IMR-90 (cell line): ENCODE data around the gene ATP23. TPM values are rescaled to one million over a fixed set of nuclear protein-coding genes. Genes with fewer than 3 reads are reported as not detected.
A peak's percentile ranks its signal among the peaks of the same experiment; 100 is the strongest.

Source experiments
- ATAC-seq: fragments of 200-7000 bp; cut with Tn5 transposase; 2 replicates; pipeline ENCODE4 v1.9.1; 2020; ENCODE audit warnings: low read depth, mild to moderate bottlenecking, moderate library complexity
- BruUV-seq: library from RNA; stranded (reverse); fragments of 400-500 nt; replicated peaks from 2 replicates; lab custom pipeline; 2021; lab: Mats Ljungman, UMichigan
- CTCF ChIA-PET: fragments of 300-600 bp; formaldehyde crosslinking; extraction: SDS; loops from one replicate; lab custom pipeline; 2021; ENCODE audit warnings: antibody characterized with exemption; lab: Yijun Ruan, JAX
- POLR2A ChIA-PET: fragments of 300-600 bp; sonication (Branson Sonifier 250); formaldehyde crosslinking; loops from one replicate; lab custom pipeline; 2022; ENCODE audit warnings: antibody characterized with exemption; ENCODE audit not compliant: unreplicated experiment; lab: Charles Lee
- DNase-seq: peaks from one replicate; pipeline ENCODE4 v3.0.0; 2013
- H2AFZ ChIP-seq: replicated peaks from 2 replicates; pipeline ENCODE3; 2013; ENCODE audit warnings: low read length, mild to moderate bottlenecking; ENCODE audit not compliant: poor library complexity
- H2AK5ac ChIP-seq: 2 replicates; pipeline ENCODE4 v1.6.1; 2013; ENCODE audit warnings: low read depth, low read length, inconsistent platforms
- H2AK9ac ChIP-seq: replicated peaks from 2 replicates; pipeline ENCODE3; 2013; ENCODE audit warnings: mild to moderate bottlenecking, low read depth, low read length, moderate library complexity; ENCODE audit not compliant: poor library complexity
- H2BK120ac ChIP-seq: 2 replicates; pipeline ENCODE4 v1.6.1; 2013; ENCODE audit warnings: low read depth, low read length, inconsistent platforms
- H2BK15ac ChIP-seq: 3 replicates; pipeline ENCODE4 v1.6.1; 2013; ENCODE audit warnings: low read depth, low read length, inconsistent platforms
- H2BK20ac ChIP-seq: 2 replicates; pipeline ENCODE4 v1.6.1; 2013; ENCODE audit warnings: low read depth, mild to moderate bottlenecking, inconsistent platforms, low read length, moderate library complexity
- H2BK5ac ChIP-seq: 2 replicates; pipeline ENCODE4 v1.6.1; 2013; ENCODE audit warnings: mild to moderate bottlenecking, low read depth, low read length, inconsistent platforms; ENCODE audit not compliant: poor library complexity, severe bottlenecking
- H3K14ac ChIP-seq: replicated peaks from 2 replicates; pipeline ENCODE4 v1.6.1; 2013; ENCODE audit warnings: low read depth, low read length, inconsistent platforms
- H3K18ac ChIP-seq: 2 replicates; pipeline ENCODE4 v1.6.1; 2013; ENCODE audit warnings: low read depth, low read length, control low read depth
- H3K23ac ChIP-seq: 2 replicates; pipeline ENCODE4 v1.6.1; 2013; ENCODE audit warnings: low read depth, low read length, inconsistent platforms
- H3K27ac ChIP-seq: 2 replicates; pipeline ENCODE4 v1.5.1; 2013; ENCODE audit warnings: mild to moderate bottlenecking, control low read depth, low read length; ENCODE audit not compliant: insufficient read depth
- H3K27me3 ChIP-seq: 2 replicates; pipeline ENCODE4 v1.6.1; 2013; ENCODE audit warnings: low read length; ENCODE audit not compliant: control insufficient read depth, insufficient read depth
- H3K36me3 ChIP-seq: 2 replicates; pipeline ENCODE4 v1.6.1; 2013; ENCODE audit warnings: low read length, mixed read lengths; ENCODE audit not compliant: control insufficient read depth, insufficient read depth
- H3K4ac ChIP-seq: 2 replicates; pipeline ENCODE4 v1.6.1; 2013; ENCODE audit warnings: low read depth, low read length, inconsistent platforms
- H3K4me1 ChIP-seq: 2 replicates; pipeline ENCODE4 v1.6.1; 2013; ENCODE audit warnings: low read length, mixed read lengths; ENCODE audit not compliant: control insufficient read depth, insufficient read depth
- H3K4me2 ChIP-seq: 2 replicates; pipeline ENCODE4 v1.6.1; 2013; ENCODE audit warnings: low read depth, mild to moderate bottlenecking, control low read depth, low read length, moderate library complexity
- H3K4me3 ChIP-seq: 2 replicates; pipeline ENCODE4 v1.5.1; 2013; ENCODE audit warnings: low read depth, mild to moderate bottlenecking, control low read depth, low read length, moderate library complexity; ENCODE audit not compliant: insufficient read depth
- H3K56ac ChIP-seq: 2 replicates; pipeline ENCODE4 v1.6.1; 2013; ENCODE audit warnings: low read length, inconsistent platforms; ENCODE audit not compliant: insufficient read depth; ENCODE audit errors: extremely low read depth
- H3K79me1 ChIP-seq, 2 experiments: 2 replicates each; pipeline ENCODE4 v1.6.1; 2013; ENCODE audit warnings: low read length in 2 of 2, inconsistent platforms in 1 of 2, low read depth in 1 of 2
- H3K9ac ChIP-seq: 2 replicates; pipeline ENCODE4 v1.6.1; 2013; ENCODE audit warnings: low read depth, low read length, control low read depth
- H3K9me1 ChIP-seq: 2 replicates; pipeline ENCODE4 v1.6.1; 2013; ENCODE audit warnings: low read length, inconsistent platforms; ENCODE audit not compliant: insufficient read depth
- H3K9me3 ChIP-seq: 2 replicates; pipeline ENCODE4 v1.6.1; 2013; ENCODE audit warnings: low read length; ENCODE audit not compliant: control insufficient read depth, insufficient read depth
- H4K20me1 ChIP-seq: 2 replicates; pipeline ENCODE4 v1.6.1; 2013; ENCODE audit warnings: low read length, inconsistent platforms; ENCODE audit not compliant: insufficient read depth
- H4K5ac ChIP-seq: 2 replicates; pipeline ENCODE4 v1.6.1; 2013; ENCODE audit warnings: mild to moderate bottlenecking, low read depth, low read length, control low read depth
- H4K8ac ChIP-seq, 2 experiments: 2 replicates each; pipeline ENCODE4 v1.6.1; 2013; ENCODE audit warnings: low read depth in 2 of 2, low read length in 2 of 2, control low read depth in 1 of 2, inconsistent platforms in 1 of 2
- H4K91ac ChIP-seq: 2 replicates; pipeline ENCODE4 v1.6.1; 2013; ENCODE audit warnings: low read depth, low read length, inconsistent platforms; ENCODE audit not compliant: insufficient read depth
- BHLHE40 ChIP-seq: fragments of 150-350 bp; IDR thresholded peaks from 2 replicates; pipeline ENCODE4 v1.6.1; 2016; ENCODE audit warnings: mild to moderate bottlenecking, low read depth, low read length
- CEBPB ChIP-seq: IDR thresholded peaks from 2 replicates; pipeline ENCODE4 v1.6.1; 2012; ENCODE audit warnings: low read depth, low read length, improper control_type of control experiment
- CHD1 ChIP-seq: IDR thresholded peaks from 2 replicates; pipeline ENCODE4 v1.6.1; 2012; ENCODE audit warnings: low read depth, low read length, improper control_type of control experiment
- FOS ChIP-seq: fragments of 150-350 bp; IDR thresholded peaks from 2 replicates; pipeline ENCODE4 v1.6.1; 2016; ENCODE audit warnings: low read depth, low read length
- MAFK ChIP-seq: IDR thresholded peaks from 2 replicates; pipeline ENCODE4 v1.6.1; 2012; ENCODE audit warnings: low read depth, low read length, improper control_type of control experiment
- MAZ ChIP-seq: IDR thresholded peaks from 2 replicates; pipeline ENCODE4 v1.6.1; 2012; ENCODE audit warnings: low read depth, mild to moderate bottlenecking, low read length, improper control_type of control experiment, moderate library complexity, borderline replicate concordance
- MXI1 ChIP-seq: IDR thresholded peaks from 2 replicates; pipeline ENCODE4 v1.6.1; 2012; ENCODE audit warnings: low read depth, mild to moderate bottlenecking, low read length, moderate library complexity, borderline replicate concordance
- NFE2L2 ChIP-seq: fragments of 150-350 bp; IDR thresholded peaks from 2 replicates; pipeline ENCODE4 v1.6.1; 2016; ENCODE audit warnings: low read depth, mild to moderate bottlenecking, low read length
- RAD21 ChIP-seq: IDR thresholded peaks from 2 replicates; pipeline ENCODE4 v1.6.1; 2012; ENCODE audit warnings: low read length, improper control_type of control experiment
- SMC3 ChIP-seq: fragments of 150-350 bp; IDR thresholded peaks from 2 replicates; pipeline ENCODE4 v1.6.1; 2016; ENCODE audit warnings: low read depth, mild to moderate bottlenecking, antibody characterized with exemption, low read length, moderate library complexity
- WGBS, 2 experiments: methylation state at CpG; one replicate each; pipeline versions ENCODE4 v1.1.5 to v1.1.7; 2013; ENCODE audit warnings: missing lambda C conversion rate in 2 of 2; ENCODE audit not compliant: insufficient read length in 1 of 2; ENCODE audit errors: extremely low coverage in 2 of 2; 5-methylcytosine and 5-hydroxymethylcytosine counted together
- dilution Hi-C: fragments of 300-500 bp; cut with HindIII; formaldehyde crosslinking; loops from one replicate; pipeline ENCODE4 v1.14.3; 2018; ENCODE audit warnings: low sequenced_read_pairs; ENCODE audit not compliant: unreplicated experiment
- in situ Hi-C: fragments of 300-500 bp; cut with MboI; formaldehyde crosslinking; loops from 3 replicates; pipeline ENCODE4 v1.14.3; 2019; ENCODE audit warnings: low sequenced_read_pairs, inconsistent platforms, mixed read lengths
- intact Hi-C: fragments of 100-400 bp; cut with micrococcal nuclease; formaldehyde crosslinking; loops from 2 replicates; pipeline ENCODE4 v1.10.0; 2022
- polyA plus RNA-seq, 3 experiments: library from polyadenylated mRNA; depleted of rRNA; stranded (reverse); fragments of >200 nt; gene quantifications; 2 replicates each; pipeline ENCODE4 v1.2.3, GENCODE V29; 2012; ENCODE audit warnings: low replicate concordance in 1 of 3
- total RNA-seq: library from RNA; depleted of rRNA; stranded (reverse); fragments of >200 nt; gene quantifications from 2 replicates; pipeline ENCODE4 v1.2.3, GENCODE V29; 2012
- TF ChIP-seq, protein P1 (sequence below): fragments of 150-350 bp; IDR thresholded peaks from 2 replicates; pipeline ENCODE4 v1.6.1; 2016; ENCODE audit warnings: low read depth, mild to moderate bottlenecking, low read length, moderate library complexity, borderline replicate concordance
- TF ChIP-seq, protein P2 (sequence below): conservative IDR thresholded peaks from 2 replicates; pipeline ENCODE4 v1.5.1; 2012; ENCODE audit warnings: mild to moderate bottlenecking, low read depth, low read length, improper control_type of control experiment

The ATP23 gene
- total and polyA plus RNA-seq, 2 of the 4 experiments (the other 2 are of a cell fraction) = 6.4 to 7.2 TPM

DNA sequence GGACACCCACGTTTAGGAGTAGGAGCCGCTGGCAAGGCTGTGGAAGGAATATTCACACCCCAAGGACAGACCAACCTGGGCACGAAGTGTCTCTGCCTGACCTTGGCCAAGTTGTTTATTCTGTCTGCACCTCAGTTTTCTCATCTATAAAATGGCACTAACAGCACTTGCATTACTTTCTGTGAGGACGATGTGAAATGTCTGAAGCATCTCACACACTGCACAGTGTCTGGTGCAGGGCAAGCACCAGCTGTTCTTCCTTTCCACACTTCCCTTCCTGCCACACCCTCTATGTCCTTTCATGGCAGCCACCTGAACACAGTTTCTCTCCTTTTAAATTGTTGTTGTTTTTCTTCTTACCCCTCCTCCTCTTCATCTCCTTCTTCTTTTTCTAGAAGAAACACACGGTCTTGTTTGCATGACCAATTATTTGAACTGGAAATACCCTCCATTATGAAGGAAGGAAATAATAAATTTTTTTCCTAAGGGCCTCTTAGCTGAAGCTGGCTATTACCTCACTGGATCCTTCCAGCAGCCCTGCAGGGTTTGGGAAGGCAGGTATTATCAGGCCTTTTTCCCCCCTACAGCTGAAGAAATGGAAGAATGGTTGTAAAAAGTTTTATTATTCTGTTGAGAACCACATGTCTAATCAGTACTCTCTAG is 42.9 kb upstream of the ATP23 start:
- dilution Hi-C loops = no loop called here
- H3K4me2 ChIP-seq = peak overlapping the region; percentile 28; the same call in 1 of the 2 replicates
- peak overlapping the region; percentile 73 for H2BK20ac ChIP-seq
- BruUV-seq = no TSS peak
- H3K4me1 ChIP-seq = peaks cover 48% of the 10 kb centered on the region
- H2AFZ ChIP-seq = peak overlapping the region; percentile 70
- H2AK9ac ChIP-seq = peak overlapping the region; percentile 76
- peak overlapping the region; percentile 22 for H2BK5ac ChIP-seq
- no peak overlapping the region for H3K56ac ChIP-seq
- peak overlapping the region; percentile 97; the same call in 1 of the 2 replicates for H3K27ac ChIP-seq
- H4K91ac ChIP-seq = peak overlapping the region; percentile 57
- DNase-seq (peak; percentile 5), ATAC-seq (no peak)
- intact Hi-C loops = no loop called here
- H4K8ac ChIP-seq = peak overlapping the region in 1 of 2 experiments; percentile 75; a peak in 2 of 4 replicates
- peaks cover 19 to 40% of the 10 kb centered on the region in 2 experiments for H3K79me1 ChIP-seq
- H3K4ac ChIP-seq = peak overlapping the region; percentile 81
- H3K4me3 ChIP-seq = no peak overlapping the region
- peak overlapping the region; percentile 86 for H3K18ac ChIP-seq
- peak overlapping the region; percentile 3; the same call in 1 of the 2 replicates for H3K9ac ChIP-seq
- ChIA-PET POLR2A (no interaction called here), CTCF (interaction anchor here (1.0 to 1.6 kb wide), 2 partner anchors 54 to 95 kb away, joined by 3 read pairs; no protein-coding TSS in a partner anchor)
- peak overlapping the region; percentile 42; the same call in 1 of the 2 replicates for H4K5ac ChIP-seq
- no peaks in the 10 kb centered on the region for H3K9me3 ChIP-seq
- no peaks in the 10 kb centered on the region for H3K36me3 ChIP-seq
- peak overlapping the region; percentile 93; the same call in 1 of the 2 replicates for H2AK5ac ChIP-seq
- peak overlapping the region; percentile 77 for H2BK120ac ChIP-seq
- no peaks in the 10 kb centered on the region for H3K27me3 ChIP-seq
- TF ChIP-seq RAD21 (no peak), MAZ (no peak), CHD1 (no peak), MXI1 (no peak), CEBPB (no peak), FOS (no peak), SMC3 (no peak), BHLHE40 (no peak), NFE2L2 (no peak), MAFK (no peak)
- TF ChIP-seq, protein P1, sequence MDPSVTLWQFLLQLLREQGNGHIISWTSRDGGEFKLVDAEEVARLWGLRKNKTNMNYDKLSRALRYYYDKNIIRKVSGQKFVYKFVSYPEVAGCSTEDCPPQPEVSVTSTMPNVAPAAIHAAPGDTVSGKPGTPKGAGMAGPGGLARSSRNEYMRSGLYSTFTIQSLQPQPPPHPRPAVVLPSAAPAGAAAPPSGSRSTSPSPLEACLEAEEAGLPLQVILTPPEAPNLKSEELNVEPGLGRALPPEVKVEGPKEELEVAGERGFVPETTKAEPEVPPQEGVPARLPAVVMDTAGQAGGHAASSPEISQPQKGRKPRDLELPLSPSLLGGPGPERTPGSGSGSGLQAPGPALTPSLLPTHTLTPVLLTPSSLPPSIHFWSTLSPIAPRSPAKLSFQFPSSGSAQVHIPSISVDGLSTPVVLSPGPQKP = no peak
- TF ChIP-seq, protein P2, sequence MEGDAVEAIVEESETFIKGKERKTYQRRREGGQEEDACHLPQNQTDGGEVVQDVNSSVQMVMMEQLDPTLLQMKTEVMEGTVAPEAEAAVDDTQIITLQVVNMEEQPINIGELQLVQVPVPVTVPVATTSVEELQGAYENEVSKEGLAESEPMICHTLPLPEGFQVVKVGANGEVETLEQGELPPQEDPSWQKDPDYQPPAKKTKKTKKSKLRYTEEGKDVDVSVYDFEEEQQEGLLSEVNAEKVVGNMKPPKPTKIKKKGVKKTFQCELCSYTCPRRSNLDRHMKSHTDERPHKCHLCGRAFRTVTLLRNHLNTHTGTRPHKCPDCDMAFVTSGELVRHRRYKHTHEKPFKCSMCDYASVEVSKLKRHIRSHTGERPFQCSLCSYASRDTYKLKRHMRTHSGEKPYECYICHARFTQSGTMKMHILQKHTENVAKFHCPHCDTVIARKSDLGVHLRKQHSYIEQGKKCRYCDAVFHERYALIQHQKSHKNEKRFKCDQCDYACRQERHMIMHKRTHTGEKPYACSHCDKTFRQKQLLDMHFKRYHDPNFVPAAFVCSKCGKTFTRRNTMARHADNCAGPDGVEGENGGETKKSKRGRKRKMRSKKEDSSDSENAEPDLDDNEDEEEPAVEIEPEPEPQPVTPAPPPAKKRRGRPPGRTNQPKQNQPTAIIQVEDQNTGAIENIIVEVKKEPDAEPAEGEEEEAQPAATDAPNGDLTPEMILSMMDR = no peak
- peaks cover 27% of the 10 kb centered on the region for H3K9me1 ChIP-seq
- peak overlapping the region; percentile 70 for H3K23ac ChIP-seq
- no CpG with 5 or more reads among the region's 5 CpGs for WGBS, 2 experiments
- in situ Hi-C loops = loop anchor here (10.0 kb wide), 1 partner anchor 54 kb away; the partner anchor contains the start of gene CTDSP2
- H2BK15ac ChIP-seq = peak overlapping the region; percentile 97; the same call in 2 of the 3 replicates
- peak overlapping the region; percentile 77; the same call in 1 of the 2 replicates for H3K14ac ChIP-seq
- peaks cover 3% of the 10 kb centered on the region; the same call in 1 of the 2 replicates for H4K20me1 ChIP-seq
